Loucy (cell line): ENCODE measurements around the gene EDIL3.

Source experiments
- EZH2phosphoT487 ChIP-seq: fragments of 200-600 bp; IDR thresholded peaks from 2 replicates; pipeline ENCODE4 v1.6.1; 2018; ENCODE audit warnings: antibody characterized with exemption, mild to moderate bottlenecking, moderate library complexity, borderline replicate concordance
- TF ChIP-seq, protein P1 (sequence below): fragments of 200-600 bp; sonication (generic); conservative IDR thresholded peaks from 2 replicates; pipeline ENCODE4 v1.5.1; 2014; ENCODE audit warnings: mild to moderate bottlenecking, antibody characterized with exemption, low read length

DNA sequence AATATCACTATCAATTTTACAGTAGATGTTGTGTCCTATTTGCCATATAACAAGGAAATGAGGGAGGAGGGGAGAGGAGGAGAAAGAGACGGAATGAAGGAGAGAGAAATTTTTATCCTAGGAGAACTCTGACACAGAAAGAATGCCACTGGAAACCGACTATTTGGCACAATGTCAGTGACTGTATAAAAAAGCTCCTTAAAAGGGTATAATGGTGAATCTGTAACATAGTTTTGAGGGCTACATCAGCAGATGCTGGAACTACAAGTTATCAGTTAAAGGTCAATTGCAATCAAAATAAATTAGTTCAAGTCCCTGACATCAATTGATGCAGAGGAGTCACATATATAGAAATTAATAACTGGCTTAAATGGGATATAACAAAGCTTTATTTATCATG lies 5.7 kb downstream of the EDIL3 start:
- TF ChIP-seq, protein P1, sequence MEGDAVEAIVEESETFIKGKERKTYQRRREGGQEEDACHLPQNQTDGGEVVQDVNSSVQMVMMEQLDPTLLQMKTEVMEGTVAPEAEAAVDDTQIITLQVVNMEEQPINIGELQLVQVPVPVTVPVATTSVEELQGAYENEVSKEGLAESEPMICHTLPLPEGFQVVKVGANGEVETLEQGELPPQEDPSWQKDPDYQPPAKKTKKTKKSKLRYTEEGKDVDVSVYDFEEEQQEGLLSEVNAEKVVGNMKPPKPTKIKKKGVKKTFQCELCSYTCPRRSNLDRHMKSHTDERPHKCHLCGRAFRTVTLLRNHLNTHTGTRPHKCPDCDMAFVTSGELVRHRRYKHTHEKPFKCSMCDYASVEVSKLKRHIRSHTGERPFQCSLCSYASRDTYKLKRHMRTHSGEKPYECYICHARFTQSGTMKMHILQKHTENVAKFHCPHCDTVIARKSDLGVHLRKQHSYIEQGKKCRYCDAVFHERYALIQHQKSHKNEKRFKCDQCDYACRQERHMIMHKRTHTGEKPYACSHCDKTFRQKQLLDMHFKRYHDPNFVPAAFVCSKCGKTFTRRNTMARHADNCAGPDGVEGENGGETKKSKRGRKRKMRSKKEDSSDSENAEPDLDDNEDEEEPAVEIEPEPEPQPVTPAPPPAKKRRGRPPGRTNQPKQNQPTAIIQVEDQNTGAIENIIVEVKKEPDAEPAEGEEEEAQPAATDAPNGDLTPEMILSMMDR = no peak
- TF ChIP-seq EZH2phosphoT487 = no peak
